K562 (cell line): ENCODE data around the gene BCL2L1. TPM values are rescaled to one million over a fixed set of nuclear protein-coding genes. Genes with fewer than 3 reads are reported as not detected.

ENCODE experiments used
- DMBX1 ChIP-seq: fragments of 250-450 bp; sonication (Bioruptor Pico); IDR thresholded peaks from 2 replicates; pipeline ENCODE4 v1.8.0; 2022; ENCODE audit warnings: inconsistent platforms, mild to moderate bottlenecking, moderate library complexity, borderline replicate concordance
- EHMT2 ChIP-seq: fragments of 450-650 bp; IDR thresholded peaks from 2 replicates; pipeline ENCODE4 v1.6.1; 2018; ENCODE audit warnings: antibody characterized with exemption
- LARP7 ChIP-seq: fragments of 450-650 bp; IDR thresholded peaks from 2 replicates; pipeline ENCODE4 v1.6.1; 2016
- ZKSCAN1 ChIP-seq: fragments of 150-350 bp; IDR thresholded peaks from 2 replicates; pipeline ENCODE4 v1.6.1; 2016; ENCODE audit warnings: low read depth, low read length
- polyA plus RNA-seq, 8 experiments: library from polyadenylated mRNA; depleted of rRNA in 4 of 8; stranded (reverse) in 5 of 8; unstranded in 3 of 8; fragments of >200 nt; fragmentation: Nextera tagmentation in 2 of 8; fragmentation: Illumina TruSeq in 1 of 8; extraction: Ambion mirVana in 2 of 8; extraction: Trizol in 1 of 8; gene quantifications; 2 replicates each; pipeline versions ENCODE4 v1.2.1 to v1.2.3, GENCODE V29; 2011 to 2014; ENCODE audit warnings: inconsistent platforms in 1 of 8, missing spikeins in 1 of 8
- total RNA-seq, 7 experiments: library from RNA; depleted of rRNA in 6 of 7; stranded (reverse); fragments of >200 nt in 6 of 7; fragmentation: Illumina TruSeq in 2 of 7; extraction: Trizol in 2 of 7; gene quantifications; 2 replicates each; pipeline versions ENCODE4 v1.2.1 to v1.2.3, GENCODE V29; 2011 to 2021; ENCODE audit warnings: low replicate concordance in 1 of 7
- TF ChIP-seq, protein P1 (sequence below): fragments of 450-650 bp; formaldehyde crosslinking; IDR thresholded peaks from 2 replicates; pipeline ENCODE4 v1.4.0; 2022; ENCODE audit warnings: missing genetic modification characterization
- TF ChIP-seq, protein P2 (sequence below), 2 experiments: fragments of 450-650 bp; IDR thresholded peaks; 2 replicates each; pipeline ENCODE4 v1.6.1; 2016
- TF ChIP-seq, protein P3 (sequence below): fragments of 250-450 bp; sonication (Bioruptor Pico); IDR thresholded peaks from 2 replicates; pipeline ENCODE4 v1.8.0; 2021; ENCODE audit warnings: mild to moderate bottlenecking, moderate library complexity
- TF ChIP-seq, protein P4 (sequence below): fragments of 250-450 bp; sonication (Bioruptor Pico); IDR thresholded peaks from 2 replicates; pipeline ENCODE4 v1.5.0; 2020; ENCODE audit warnings: mild to moderate bottlenecking
- TF ChIP-seq, protein P5 (sequence below): fragments of 200-600 bp; sonication (generic); IDR thresholded peaks from one replicate; pipeline ENCODE4 v1.6.1; 2012; ENCODE audit warnings: mild to moderate bottlenecking, low read depth, low read length, inconsistent platforms

Gene BCL2L1
- total and polyA plus RNA-seq, 9 of the 15 experiments (the other 6 are each of a cell fraction or from before 2014, with no cell fraction given) = 3.3 to 182 (median 120) TPM

DNA sequence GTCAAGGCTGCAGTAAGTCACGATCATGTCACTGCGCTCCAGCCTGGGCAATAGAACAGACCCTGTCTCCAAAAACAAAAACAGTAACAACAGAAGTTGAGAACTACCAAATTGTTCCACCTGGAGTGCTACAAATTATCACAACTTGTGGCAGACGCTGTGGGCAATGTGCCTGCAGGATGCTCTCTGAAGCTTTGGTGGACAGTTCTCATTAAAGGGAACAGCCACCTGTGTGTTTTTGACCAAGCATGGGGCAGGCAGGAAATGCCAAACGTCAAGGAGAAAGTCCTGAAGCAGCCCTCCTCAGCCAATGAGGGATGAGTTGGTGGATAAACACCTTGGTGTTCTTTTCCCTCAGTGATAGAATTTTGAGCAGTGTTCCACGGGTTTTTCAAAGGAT, 69.1 kb downstream of the BCL2L1 start (continued):
- TF ChIP-seq, protein P1, sequence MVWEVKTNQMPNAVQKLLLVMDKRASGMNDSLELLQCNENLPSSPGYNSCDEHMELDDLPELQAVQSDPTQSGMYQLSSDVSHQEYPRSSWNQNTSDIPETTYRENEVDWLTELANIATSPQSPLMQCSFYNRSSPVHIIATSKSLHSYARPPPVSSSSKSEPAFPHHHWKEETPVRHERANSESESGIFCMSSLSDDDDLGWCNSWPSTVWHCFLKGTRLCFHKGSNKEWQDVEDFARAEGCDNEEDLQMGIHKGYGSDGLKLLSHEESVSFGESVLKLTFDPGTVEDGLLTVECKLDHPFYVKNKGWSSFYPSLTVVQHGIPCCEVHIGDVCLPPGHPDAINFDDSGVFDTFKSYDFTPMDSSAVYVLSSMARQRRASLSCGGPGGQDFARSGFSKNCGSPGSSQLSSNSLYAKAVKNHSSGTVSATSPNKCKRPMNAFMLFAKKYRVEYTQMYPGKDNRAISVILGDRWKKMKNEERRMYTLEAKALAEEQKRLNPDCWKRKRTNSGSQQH = no peak
- no peak for TF ChIP-seq EHMT2
- TF ChIP-seq, protein P2, sequence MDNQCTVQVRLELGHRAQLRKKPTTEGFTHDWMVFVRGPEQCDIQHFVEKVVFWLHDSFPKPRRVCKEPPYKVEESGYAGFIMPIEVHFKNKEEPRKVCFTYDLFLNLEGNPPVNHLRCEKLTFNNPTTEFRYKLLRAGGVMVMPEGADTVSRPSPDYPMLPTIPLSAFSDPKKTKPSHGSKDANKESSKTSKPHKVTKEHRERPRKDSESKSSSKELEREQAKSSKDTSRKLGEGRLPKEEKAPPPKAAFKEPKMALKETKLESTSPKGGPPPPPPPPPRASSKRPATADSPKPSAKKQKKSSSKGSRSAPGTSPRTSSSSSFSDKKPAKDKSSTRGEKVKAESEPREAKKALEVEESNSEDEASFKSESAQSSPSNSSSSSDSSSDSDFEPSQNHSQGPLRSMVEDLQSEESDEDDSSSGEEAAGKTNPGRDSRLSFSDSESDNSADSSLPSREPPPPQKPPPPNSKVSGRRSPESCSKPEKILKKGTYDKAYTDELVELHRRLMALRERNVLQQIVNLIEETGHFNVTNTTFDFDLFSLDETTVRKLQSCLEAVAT (IDR thresholded peaks at IDR 0.05) = no peak
- no peak for TF ChIP-seq ZKSCAN1
- TF ChIP-seq, protein P3, sequence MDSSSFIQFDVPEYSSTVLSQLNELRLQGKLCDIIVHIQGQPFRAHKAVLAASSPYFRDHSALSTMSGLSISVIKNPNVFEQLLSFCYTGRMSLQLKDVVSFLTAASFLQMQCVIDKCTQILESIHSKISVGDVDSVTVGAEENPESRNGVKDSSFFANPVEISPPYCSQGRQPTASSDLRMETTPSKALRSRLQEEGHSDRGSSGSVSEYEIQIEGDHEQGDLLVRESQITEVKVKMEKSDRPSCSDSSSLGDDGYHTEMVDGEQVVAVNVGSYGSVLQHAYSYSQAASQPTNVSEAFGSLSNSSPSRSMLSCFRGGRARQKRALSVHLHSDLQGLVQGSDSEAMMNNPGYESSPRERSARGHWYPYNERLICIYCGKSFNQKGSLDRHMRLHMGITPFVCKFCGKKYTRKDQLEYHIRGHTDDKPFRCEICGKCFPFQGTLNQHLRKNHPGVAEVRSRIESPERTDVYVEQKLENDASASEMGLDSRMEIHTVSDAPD (CRISPR knock-in tag) = no peak
- TF ChIP-seq, protein P4, sequence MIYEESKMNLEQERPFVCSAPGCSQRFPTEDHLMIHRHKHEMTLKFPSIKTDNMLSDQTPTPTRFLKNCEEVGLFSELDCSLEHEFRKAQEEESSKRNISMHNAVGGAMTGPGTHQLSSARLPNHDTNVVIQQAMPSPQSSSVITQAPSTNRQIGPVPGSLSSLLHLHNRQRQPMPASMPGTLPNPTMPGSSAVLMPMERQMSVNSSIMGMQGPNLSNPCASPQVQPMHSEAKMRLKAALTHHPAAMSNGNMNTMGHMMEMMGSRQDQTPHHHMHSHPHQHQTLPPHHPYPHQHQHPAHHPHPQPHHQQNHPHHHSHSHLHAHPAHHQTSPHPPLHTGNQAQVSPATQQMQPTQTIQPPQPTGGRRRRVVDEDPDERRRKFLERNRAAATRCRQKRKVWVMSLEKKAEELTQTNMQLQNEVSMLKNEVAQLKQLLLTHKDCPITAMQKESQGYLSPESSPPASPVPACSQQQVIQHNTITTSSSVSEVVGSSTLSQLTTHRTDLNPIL = no peak
- no peak for TF ChIP-seq DMBX1 (CRISPR knock-in tag)
- no peak for TF ChIP-seq LARP7
- TF ChIP-seq, protein P5, sequence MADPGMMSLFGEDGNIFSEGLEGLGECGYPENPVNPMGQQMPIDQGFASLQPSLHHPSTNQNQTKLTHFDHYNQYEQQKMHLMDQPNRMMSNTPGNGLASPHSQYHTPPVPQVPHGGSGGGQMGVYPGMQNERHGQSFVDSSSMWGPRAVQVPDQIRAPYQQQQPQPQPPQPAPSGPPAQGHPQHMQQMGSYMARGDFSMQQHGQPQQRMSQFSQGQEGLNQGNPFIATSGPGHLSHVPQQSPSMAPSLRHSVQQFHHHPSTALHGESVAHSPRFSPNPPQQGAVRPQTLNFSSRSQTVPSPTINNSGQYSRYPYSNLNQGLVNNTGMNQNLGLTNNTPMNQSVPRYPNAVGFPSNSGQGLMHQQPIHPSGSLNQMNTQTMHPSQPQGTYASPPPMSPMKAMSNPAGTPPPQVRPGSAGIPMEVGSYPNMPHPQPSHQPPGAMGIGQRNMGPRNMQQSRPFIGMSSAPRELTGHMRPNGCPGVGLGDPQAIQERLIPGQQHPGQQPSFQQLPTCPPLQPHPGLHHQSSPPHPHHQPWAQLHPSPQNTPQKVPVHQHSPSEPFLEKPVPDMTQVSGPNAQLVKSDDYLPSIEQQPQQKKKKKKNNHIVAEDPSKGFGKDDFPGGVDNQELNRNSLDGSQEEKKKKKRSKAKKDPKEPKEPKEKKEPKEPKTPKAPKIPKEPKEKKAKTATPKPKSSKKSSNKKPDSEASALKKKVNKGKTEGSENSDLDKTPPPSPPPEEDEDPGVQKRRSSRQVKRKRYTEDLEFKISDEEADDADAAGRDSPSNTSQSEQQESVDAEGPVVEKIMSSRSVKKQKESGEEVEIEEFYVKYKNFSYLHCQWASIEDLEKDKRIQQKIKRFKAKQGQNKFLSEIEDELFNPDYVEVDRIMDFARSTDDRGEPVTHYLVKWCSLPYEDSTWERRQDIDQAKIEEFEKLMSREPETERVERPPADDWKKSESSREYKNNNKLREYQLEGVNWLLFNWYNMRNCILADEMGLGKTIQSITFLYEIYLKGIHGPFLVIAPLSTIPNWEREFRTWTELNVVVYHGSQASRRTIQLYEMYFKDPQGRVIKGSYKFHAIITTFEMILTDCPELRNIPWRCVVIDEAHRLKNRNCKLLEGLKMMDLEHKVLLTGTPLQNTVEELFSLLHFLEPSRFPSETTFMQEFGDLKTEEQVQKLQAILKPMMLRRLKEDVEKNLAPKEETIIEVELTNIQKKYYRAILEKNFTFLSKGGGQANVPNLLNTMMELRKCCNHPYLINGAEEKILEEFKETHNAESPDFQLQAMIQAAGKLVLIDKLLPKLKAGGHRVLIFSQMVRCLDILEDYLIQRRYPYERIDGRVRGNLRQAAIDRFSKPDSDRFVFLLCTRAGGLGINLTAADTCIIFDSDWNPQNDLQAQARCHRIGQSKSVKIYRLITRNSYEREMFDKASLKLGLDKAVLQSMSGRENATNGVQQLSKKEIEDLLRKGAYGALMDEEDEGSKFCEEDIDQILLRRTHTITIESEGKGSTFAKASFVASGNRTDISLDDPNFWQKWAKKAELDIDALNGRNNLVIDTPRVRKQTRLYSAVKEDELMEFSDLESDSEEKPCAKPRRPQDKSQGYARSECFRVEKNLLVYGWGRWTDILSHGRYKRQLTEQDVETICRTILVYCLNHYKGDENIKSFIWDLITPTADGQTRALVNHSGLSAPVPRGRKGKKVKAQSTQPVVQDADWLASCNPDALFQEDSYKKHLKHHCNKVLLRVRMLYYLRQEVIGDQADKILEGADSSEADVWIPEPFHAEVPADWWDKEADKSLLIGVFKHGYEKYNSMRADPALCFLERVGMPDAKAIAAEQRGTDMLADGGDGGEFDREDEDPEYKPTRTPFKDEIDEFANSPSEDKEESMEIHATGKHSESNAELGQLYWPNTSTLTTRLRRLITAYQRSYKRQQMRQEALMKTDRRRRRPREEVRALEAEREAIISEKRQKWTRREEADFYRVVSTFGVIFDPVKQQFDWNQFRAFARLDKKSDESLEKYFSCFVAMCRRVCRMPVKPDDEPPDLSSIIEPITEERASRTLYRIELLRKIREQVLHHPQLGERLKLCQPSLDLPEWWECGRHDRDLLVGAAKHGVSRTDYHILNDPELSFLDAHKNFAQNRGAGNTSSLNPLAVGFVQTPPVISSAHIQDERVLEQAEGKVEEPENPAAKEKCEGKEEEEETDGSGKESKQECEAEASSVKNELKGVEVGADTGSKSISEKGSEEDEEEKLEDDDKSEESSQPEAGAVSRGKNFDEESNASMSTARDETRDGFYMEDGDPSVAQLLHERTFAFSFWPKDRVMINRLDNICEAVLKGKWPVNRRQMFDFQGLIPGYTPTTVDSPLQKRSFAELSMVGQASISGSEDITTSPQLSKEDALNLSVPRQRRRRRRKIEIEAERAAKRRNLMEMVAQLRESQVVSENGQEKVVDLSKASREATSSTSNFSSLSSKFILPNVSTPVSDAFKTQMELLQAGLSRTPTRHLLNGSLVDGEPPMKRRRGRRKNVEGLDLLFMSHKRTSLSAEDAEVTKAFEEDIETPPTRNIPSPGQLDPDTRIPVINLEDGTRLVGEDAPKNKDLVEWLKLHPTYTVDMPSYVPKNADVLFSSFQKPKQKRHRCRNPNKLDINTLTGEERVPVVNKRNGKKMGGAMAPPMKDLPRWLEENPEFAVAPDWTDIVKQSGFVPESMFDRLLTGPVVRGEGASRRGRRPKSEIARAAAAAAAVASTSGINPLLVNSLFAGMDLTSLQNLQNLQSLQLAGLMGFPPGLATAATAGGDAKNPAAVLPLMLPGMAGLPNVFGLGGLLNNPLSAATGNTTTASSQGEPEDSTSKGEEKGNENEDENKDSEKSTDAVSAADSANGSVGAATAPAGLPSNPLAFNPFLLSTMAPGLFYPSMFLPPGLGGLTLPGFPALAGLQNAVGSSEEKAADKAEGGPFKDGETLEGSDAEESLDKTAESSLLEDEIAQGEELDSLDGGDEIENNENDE = no peak
